GM12878 (cell line): ENCODE measurements around the gene LDLRAD4. TPM values are rescaled to one million over a fixed set of nuclear protein-coding genes. Genes with fewer than 3 reads are reported as not detected.

Experiments
- ATAC-seq: fragments of 200-7000 bp; cut with Tn5 transposase; 3 replicates; pipeline ENCODE4 v1.9.1; 2020; ENCODE audit warnings: mild to moderate bottlenecking, moderate library complexity
- BruUV-seq: library from RNA; stranded (reverse); fragments of 400-500 nt; replicated peaks from 2 replicates; lab custom pipeline; 2021; lab: Mats Ljungman, UMichigan
- CTCF ChIA-PET: fragments of 300-600 bp; sonication (Branson Sonifier 250); formaldehyde crosslinking; extraction: SDS; loops from one replicate; lab custom pipeline; 2021; ENCODE audit warnings: inconsistent platforms; lab: Yijun Ruan, JAX
- POLR2A ChIA-PET: fragments of 350-600 bp; formaldehyde crosslinking; extraction: SDS; loops from one replicate; lab custom pipeline; 2021; ENCODE audit warnings: inconsistent platforms; lab: Charles Lee
- RAD21 ChIA-PET: fragments of 300-600 bp; sonication (Branson Sonifier 250); formaldehyde crosslinking; loops from one replicate; lab custom pipeline; 2023; ENCODE audit warnings: antibody characterized with exemption; ENCODE audit not compliant: unreplicated experiment; lab: Charles Lee
- SMC1A ChIA-PET: fragments of 300-600 bp; sonication (Branson Sonifier 250); formaldehyde crosslinking; loops from one replicate; lab custom pipeline; 2023; ENCODE audit not compliant: unreplicated experiment, uncharacterized antibody; lab: Charles Lee
- DNase-seq: peaks from one replicate; pipeline ENCODE4 v3.0.0-alpha.2; 2011; ENCODE audit warnings: low read depth, low spot score
- FAIRE-seq: peaks from 3 replicates; lab custom pipeline; 2011; peaks lifted over from hg19 to GRCh38; lab: Jason Lieb, UNC
- H2AFZ ChIP-seq: 2 replicates; pipeline ENCODE4 v1.6.0; 2011; ENCODE audit warnings: low read depth, low read length, control low read depth; ENCODE audit not compliant: control insufficient read depth
- H3K27ac ChIP-seq: 2 replicates; pipeline ENCODE4 v1.5.1; 2011; ENCODE audit warnings: control low read depth; ENCODE audit not compliant: control insufficient read depth, insufficient read depth
- H3K27me3 ChIP-seq, 2 experiments: replicated peaks in 1 of 2; 2 replicates each; pipeline versions ENCODE4 v1.6.0 to v1.6.1; 2011; ENCODE audit warnings: low read length in 1 of 2; ENCODE audit not compliant: control insufficient read depth in 2 of 2, insufficient read depth in 2 of 2
- H3K36me3 ChIP-seq, 2 experiments: 2 replicates each; pipeline ENCODE4 v1.5.1; 2011; ENCODE audit warnings: low read length in 1 of 2; ENCODE audit not compliant: control insufficient read depth in 2 of 2, insufficient read depth in 2 of 2
- H3K4me1 ChIP-seq: 2 replicates; pipeline ENCODE4 v1.6.1; 2011; ENCODE audit warnings: mild to moderate bottlenecking, low read length, moderate library complexity, mixed read lengths; ENCODE audit not compliant: control insufficient read depth, insufficient read depth
- H3K4me2 ChIP-seq: 2 replicates; pipeline ENCODE4 v1.6.0; 2011; ENCODE audit warnings: control low read depth; ENCODE audit not compliant: control insufficient read depth, insufficient read depth
- H3K4me3 ChIP-seq: fragments of 200-600 bp; sonication (generic); 2 replicates; pipeline ENCODE4 v1.5.1; 2016
- H3K79me2 ChIP-seq: 2 replicates; pipeline ENCODE4 v1.6.0; 2011; ENCODE audit warnings: low read length; ENCODE audit not compliant: control insufficient read depth, insufficient read depth
- H3K9ac ChIP-seq: 2 replicates; pipeline ENCODE4 v1.8.0; 2011; ENCODE audit warnings: low read length, control low read depth, mixed read lengths; ENCODE audit not compliant: control insufficient read depth, insufficient read depth
- H3K9me3 ChIP-seq: replicated peaks from 3 replicates; pipeline ENCODE4 v1.5.1; 2011; ENCODE audit warnings: mild to moderate bottlenecking, low read length; ENCODE audit not compliant: control insufficient read depth, insufficient read depth
- H4K20me1 ChIP-seq: 2 replicates; pipeline ENCODE4 v1.6.0; 2011; ENCODE audit not compliant: control insufficient read depth, insufficient read depth
- DPF2 ChIP-seq: fragments of 450-650 bp; IDR thresholded peaks from 2 replicates; pipeline ENCODE4 v1.6.1; 2017; ENCODE audit warnings: mild to moderate bottlenecking
- FOS ChIP-seq: IDR thresholded peaks from 3 replicates; pipeline ENCODE4 v1.6.1; 2011; ENCODE audit warnings: borderline replicate concordance; ENCODE audit not compliant: insufficient read length; ENCODE audit errors: extremely low read depth
- RUNX3 ChIP-seq: IDR thresholded peaks from 2 replicates; pipeline ENCODE4 v1.6.1; 2012; ENCODE audit warnings: low read length, inconsistent platforms
- YY1 ChIP-seq: IDR thresholded peaks from 2 replicates; pipeline ENCODE4 v1.6.1; 2011; ENCODE audit warnings: low read depth, mild to moderate bottlenecking, low read length
- WGBS: methylation state at CpG from one replicate; pipeline ENCODE4 v1.1.6; 2016; ENCODE audit warnings: low lambda C conversion rate; ENCODE audit not compliant: insufficient replicate concordance, insufficient coverage; ENCODE audit errors: missing lambda C conversion rate; 5-methylcytosine and 5-hydroxymethylcytosine counted together
- in situ Hi-C: fragments of 300-500 bp; cut with MboI; formaldehyde crosslinking; loops from 9 replicates; pipeline ENCODE4 v1.14.3; 2018; ENCODE audit warnings: mixed read lengths
- intact Hi-C: fragments of 100-400 bp; cut with micrococcal nuclease; formaldehyde crosslinking; loops from one replicate; pipeline ENCODE4 v1.14.2; 2022; ENCODE audit not compliant: unreplicated experiment
- polyA plus RNA-seq, 11 experiments: library from polyadenylated mRNA; depleted of rRNA in 4 of 11; unstranded in 6 of 11; stranded (reverse) in 5 of 11; fragments of >200 nt; fragmentation: Nextera tagmentation in 4 of 11; fragmentation: Illumina TruSeq in 1 of 11; extraction: Ambion mirVana in 4 of 11; extraction: Trizol in 1 of 11; gene quantifications; 1 replicate in 1 of 11; 2 replicates in 10 of 11; pipeline versions ENCODE4 v1.2.1 to v1.2.3, GENCODE V29; 2011 to 2016; ENCODE audit warnings: inconsistent platforms in 2 of 11, missing spikeins in 2 of 11, low read depth in 1 of 11
- total RNA-seq, 4 experiments: library from RNA; depleted of rRNA in 3 of 4; stranded (reverse); fragments of >200 nt in 3 of 4; fragmentation: Illumina TruSeq in 1 of 4; extraction: Trizol in 1 of 4; gene quantifications; 2 replicates each; pipeline versions ENCODE4 v1.2.1 to v1.2.3, GENCODE V29; 2013 to 2021
- TF ChIP-seq, protein P1 (sequence below): fragments of 450-650 bp; IDR thresholded peaks from 2 replicates; pipeline ENCODE4 v1.6.1; 2017; ENCODE audit warnings: borderline replicate concordance
- TF ChIP-seq, protein P2 (sequence below): fragments of 150-350 bp; IDR thresholded peaks from 2 replicates; pipeline ENCODE4 v1.6.1; 2016; ENCODE audit warnings: low read depth, low read length
- TF ChIP-seq, protein P3 (sequence below): IDR thresholded peaks from 2 replicates; pipeline ENCODE4 v1.6.1; 2011; ENCODE audit warnings: low read depth, low read length, improper control_type of control experiment, borderline replicate concordance

The LDLRAD4 gene
- total and polyA plus RNA-seq, 10 of the 15 experiments (the other 5 are each of a cell fraction or from before 2014, with no cell fraction given): 2.7 to 16.8 (median 11.2) TPM

DNA sequence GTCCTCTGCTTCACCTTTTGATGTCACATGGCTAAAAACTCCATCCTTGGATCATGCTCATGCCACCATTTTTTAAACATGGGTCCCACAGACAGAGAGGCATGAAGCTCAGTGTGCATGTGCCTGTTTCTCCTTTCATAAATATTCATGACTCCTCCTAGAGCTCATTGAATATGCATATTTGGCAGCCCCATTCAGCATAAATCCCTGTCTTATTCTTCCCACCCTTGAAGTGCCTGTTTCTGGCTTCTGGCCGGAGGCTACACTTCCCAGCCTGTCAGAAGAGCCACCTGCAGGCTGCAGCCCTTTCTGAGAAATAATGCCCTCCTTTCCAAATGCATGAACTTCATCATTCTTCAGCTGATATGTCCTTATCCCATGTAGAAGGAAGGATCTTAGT lies 109.7 kb downstream of the LDLRAD4 start:
- ChIA-PET SMC1A (no interaction called here), RAD21 (interaction anchor here (1.2 kb wide), 1 partner anchor 174 kb away, joined by 3 read pairs; no protein-coding TSS in a partner anchor), POLR2A (no interaction called here)
- in situ Hi-C loops (no loop called here), intact Hi-C loops (loop anchor here (10.0 kb wide), 1 partner anchor 57 kb away; no protein-coding TSS in a partner anchor)
- no peaks in the 10 kb centered on the region for H3K79me2 ChIP-seq
- BruUV-seq: no TSS peak
- 15% methylated on average over 1 of the region's 1 CpG for WGBS
- no peaks in the 10 kb centered on the region for H4K20me1 ChIP-seq
- H2AFZ ChIP-seq: no peak overlapping the region
- no peaks in the 10 kb centered on the region for H3K9me3 ChIP-seq
- TF ChIP-seq, protein P1, sequence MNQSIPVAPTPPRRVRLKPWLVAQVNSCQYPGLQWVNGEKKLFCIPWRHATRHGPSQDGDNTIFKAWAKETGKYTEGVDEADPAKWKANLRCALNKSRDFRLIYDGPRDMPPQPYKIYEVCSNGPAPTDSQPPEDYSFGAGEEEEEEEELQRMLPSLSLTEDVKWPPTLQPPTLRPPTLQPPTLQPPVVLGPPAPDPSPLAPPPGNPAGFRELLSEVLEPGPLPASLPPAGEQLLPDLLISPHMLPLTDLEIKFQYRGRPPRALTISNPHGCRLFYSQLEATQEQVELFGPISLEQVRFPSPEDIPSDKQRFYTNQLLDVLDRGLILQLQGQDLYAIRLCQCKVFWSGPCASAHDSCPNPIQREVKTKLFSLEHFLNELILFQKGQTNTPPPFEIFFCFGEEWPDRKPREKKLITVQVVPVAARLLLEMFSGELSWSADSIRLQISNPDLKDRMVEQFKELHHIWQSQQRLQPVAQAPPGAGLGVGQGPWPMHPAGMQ: no peak
- TF ChIP-seq FOS: no peak
- TF ChIP-seq RUNX3: no peak
- TF ChIP-seq, all 136 proteins: peak for 0
- H3K27ac ChIP-seq: no peak overlapping the region
- H3K4me1 ChIP-seq: no peaks in the 10 kb centered on the region
- H3K4me3 ChIP-seq: no peak overlapping the region
- FAIRE-seq (no peak), ATAC-seq (no peak), DNase-seq (no peak)
- no peak overlapping the region for H3K4me2 ChIP-seq
- peaks cover 0 to 3% of the 10 kb centered on the region in 2 experiments; a peak in 2 of 4 replicates for H3K27me3 ChIP-seq
- no peaks in the 10 kb centered on the region for H3K36me3 ChIP-seq
- CTCF ChIA-PET: interaction anchor here (1.2 kb wide), 1 partner anchor 46 kb away, joined by 3 read pairs; no protein-coding TSS in a partner anchor
- H3K9ac ChIP-seq: no peak overlapping the region

DNA sequence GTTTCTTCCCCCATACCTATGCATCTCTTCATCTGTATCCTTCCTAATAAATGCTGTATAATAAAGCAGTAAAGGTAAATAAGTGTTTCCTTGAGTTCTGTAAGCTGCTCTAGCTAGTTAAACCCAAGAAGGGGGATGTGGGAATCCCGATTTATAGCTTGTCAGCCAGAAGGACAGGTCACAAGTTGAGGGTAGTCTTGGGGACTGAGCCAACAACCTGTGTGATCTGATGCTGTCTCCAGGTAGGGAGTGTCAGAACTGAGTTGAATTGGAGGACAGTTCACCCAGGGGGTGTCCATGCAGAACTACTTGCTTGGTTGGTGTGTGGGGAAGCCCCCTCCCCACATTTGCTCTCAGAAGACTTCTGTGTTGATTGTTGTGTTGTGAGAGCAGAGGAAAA lies 112.4 kb downstream of the LDLRAD4 start:
- no peaks in the 10 kb centered on the region for H3K79me2 ChIP-seq
- ATAC-seq: no peak
- no peak for FAIRE-seq
- DNase-seq: no peak
- ChIA-PET SMC1A (interaction anchor here (1.2 to 1.5 kb wide), 2 partner anchors 19 to 28 kb away, joined by 3 read pairs; no protein-coding TSS in a partner anchor), POLR2A (no interaction called here), CTCF (interaction anchor here (0.6 kb wide), 1 partner anchor 22 kb away, joined by 3 read pairs; no protein-coding TSS in a partner anchor), RAD21 (interaction anchor here (1.1 kb wide), 1 partner anchor 14 kb away, joined by 3 read pairs; no protein-coding TSS in a partner anchor)
- no peaks in the 10 kb centered on the region for H3K4me1 ChIP-seq
- H3K27ac ChIP-seq: no peak overlapping the region
- H3K9ac ChIP-seq: no peak overlapping the region
- no peaks in the 10 kb centered on the region for H3K36me3 ChIP-seq
- H2AFZ ChIP-seq: no peak overlapping the region
- TF ChIP-seq DPF2: no peak
- TF ChIP-seq, protein P2, sequence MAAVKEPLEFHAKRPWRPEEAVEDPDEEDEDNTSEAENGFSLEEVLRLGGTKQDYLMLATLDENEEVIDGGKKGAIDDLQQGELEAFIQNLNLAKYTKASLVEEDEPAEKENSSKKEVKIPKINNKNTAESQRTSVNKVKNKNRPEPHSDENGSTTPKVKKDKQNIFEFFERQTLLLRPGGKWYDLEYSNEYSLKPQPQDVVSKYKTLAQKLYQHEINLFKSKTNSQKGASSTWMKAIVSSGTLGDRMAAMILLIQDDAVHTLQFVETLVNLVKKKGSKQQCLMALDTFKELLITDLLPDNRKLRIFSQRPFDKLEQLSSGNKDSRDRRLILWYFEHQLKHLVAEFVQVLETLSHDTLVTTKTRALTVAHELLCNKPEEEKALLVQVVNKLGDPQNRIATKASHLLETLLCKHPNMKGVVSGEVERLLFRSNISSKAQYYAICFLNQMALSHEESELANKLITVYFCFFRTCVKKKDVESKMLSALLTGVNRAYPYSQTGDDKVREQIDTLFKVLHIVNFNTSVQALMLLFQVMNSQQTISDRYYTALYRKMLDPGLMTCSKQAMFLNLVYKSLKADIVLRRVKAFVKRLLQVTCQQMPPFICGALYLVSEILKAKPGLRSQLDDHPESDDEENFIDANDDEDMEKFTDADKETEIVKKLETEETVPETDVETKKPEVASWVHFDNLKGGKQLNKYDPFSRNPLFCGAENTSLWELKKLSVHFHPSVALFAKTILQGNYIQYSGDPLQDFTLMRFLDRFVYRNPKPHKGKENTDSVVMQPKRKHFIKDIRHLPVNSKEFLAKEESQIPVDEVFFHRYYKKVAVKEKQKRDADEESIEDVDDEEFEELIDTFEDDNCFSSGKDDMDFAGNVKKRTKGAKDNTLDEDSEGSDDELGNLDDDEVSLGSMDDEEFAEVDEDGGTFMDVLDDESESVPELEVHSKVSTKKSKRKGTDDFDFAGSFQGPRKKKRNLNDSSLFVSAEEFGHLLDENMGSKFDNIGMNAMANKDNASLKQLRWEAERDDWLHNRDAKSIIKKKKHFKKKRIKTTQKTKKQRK: no peak
- TF ChIP-seq, protein P3, sequence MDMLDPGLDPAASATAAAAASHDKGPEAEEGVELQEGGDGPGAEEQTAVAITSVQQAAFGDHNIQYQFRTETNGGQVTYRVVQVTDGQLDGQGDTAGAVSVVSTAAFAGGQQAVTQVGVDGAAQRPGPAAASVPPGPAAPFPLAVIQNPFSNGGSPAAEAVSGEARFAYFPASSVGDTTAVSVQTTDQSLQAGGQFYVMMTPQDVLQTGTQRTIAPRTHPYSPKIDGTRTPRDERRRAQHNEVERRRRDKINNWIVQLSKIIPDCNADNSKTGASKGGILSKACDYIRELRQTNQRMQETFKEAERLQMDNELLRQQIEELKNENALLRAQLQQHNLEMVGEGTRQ: no peak
- TF ChIP-seq YY1: no peak
- no peaks in the 10 kb centered on the region for H4K20me1 ChIP-seq
- H3K27me3 ChIP-seq: peaks cover 0 to 3% of the 10 kb centered on the region in 2 experiments; a peak in 2 of 4 replicates
- H3K4me3 ChIP-seq: no peak overlapping the region
- no peak overlapping the region for H3K4me2 ChIP-seq
- in situ Hi-C loops: no loop called here
- H3K9me3 ChIP-seq: no peaks in the 10 kb centered on the region
- 0% methylated on average over 1 of the region's 1 CpG for WGBS
- intact Hi-C loops: no loop called here
- no TSS peak for BruUV-seq
